Measurements from ENCODE around the gene CCNA2. TPM values are rescaled to one million over a fixed set of nuclear protein-coding genes. Genes with fewer than 3 reads are reported as not detected.

CCNA2 gene
- total RNA-seq, 2 experiments from 2014 or later: 149 to 162 TPM

- H3K36me3 ChIP-seq (ENCODE audit: insufficient read depth, low read length): peaks cover 61% of the 10 kb centered on the region
- no peak for TF ChIP-seq EZH2phosphoT487 (IDR thresholded peaks at IDR 0.05; ENCODE audit: borderline replicate concordance, low read depth, low read length)
- no peak for TF ChIP-seq CTCF (conservative IDR thresholded peaks at IDR 0.05; ENCODE audit: low read length)
- H3K4me1 ChIP-seq (ENCODE audit: insufficient read depth, low read length, poor library complexity, severe bottlenecking): peaks cover 2% of the 10 kb centered on the region
- DNase-seq (ENCODE audit: low spot score): no peak
- H3K9me3 ChIP-seq (ENCODE audit: low read length): no peaks in the 10 kb centered on the region
- H3K9me2 ChIP-seq (ENCODE audit: insufficient read depth, low read length): no peaks in the 10 kb centered on the region
- H3K79me2 ChIP-seq (ENCODE audit: insufficient read depth, low read depth, low read length): peaks cover 3% of the 10 kb centered on the region; the same call in 1 of the 2 replicates
- intact Hi-C loops (cut with micrococcal nuclease; ENCODE audit: unreplicated experiment): no loop called here
- H2AFZ ChIP-seq (ENCODE audit: low read length): no peak overlapping the region
- ChIA-PET CTCF (ENCODE audit: unreplicated experiment) (no interaction called here), POLR2A (interaction anchor here (0.7 kb wide), 1 partner anchor 1090 kb away, joined by 4 read pairs; no protein-coding TSS in a partner anchor)
- no TSS peak for BruUV-seq (replicated peaks)
- no peak overlapping the region for H3K4me3 ChIP-seq (ENCODE audit: low read depth, low read length, poor library complexity, severe bottlenecking)
- no peak overlapping the region for H3K4me2 ChIP-seq (ENCODE audit: low read length)
- H4K20me1 ChIP-seq (ENCODE audit: insufficient read depth, low read length): no peaks in the 10 kb centered on the region
- no peak overlapping the region for H3K27ac ChIP-seq (ENCODE audit: low read depth, low read length, poor library complexity, severe bottlenecking)
Observed at GRCh38 chr4:121863799-121864198, 40.1 kb upstream of the CCNA2 start.

- BruUV-seq (replicated peaks): no TSS peak
- Histone ChIP-seq H4K20me1 (ENCODE audit: insufficient read depth, low read length) (no peaks in the 10 kb centered on the region), H3K4me3 (ENCODE audit: low read depth, low read length, poor library complexity, severe bottlenecking) (no peak overlapping the region), H3K4me1 (ENCODE audit: insufficient read depth, low read length, poor library complexity, severe bottlenecking) (no peaks in the 10 kb centered on the region), H2AFZ (ENCODE audit: low read length) (no peak overlapping the region), H3K79me2 (ENCODE audit: insufficient read depth, low read depth, low read length) (no peaks in the 10 kb centered on the region), H3K9me2 (ENCODE audit: insufficient read depth, low read length) (no peaks in the 10 kb centered on the region), H3K4me2 (ENCODE audit: low read length) (no peak overlapping the region), H3K36me3 (ENCODE audit: insufficient read depth, low read length) (peaks cover 50% of the 10 kb centered on the region), H3K9me3 (ENCODE audit: low read length) (no peaks in the 10 kb centered on the region), H3K27ac (ENCODE audit: low read depth, low read length, poor library complexity, severe bottlenecking) (no peak overlapping the region)
- intact Hi-C loops (cut with micrococcal nuclease; ENCODE audit: unreplicated experiment): no loop called here
- DNase-seq (ENCODE audit: low spot score): no peak
- TF ChIP-seq CTCF (conservative IDR thresholded peaks at IDR 0.05; ENCODE audit: low read length) (no peak), EZH2phosphoT487 (IDR thresholded peaks at IDR 0.05; ENCODE audit: borderline replicate concordance, low read depth, low read length) (no peak)
- ChIA-PET POLR2A (interaction anchor here (2.4 kb wide), 1 partner anchor 8 kb away, joined by 12 read pairs; the partner anchor contains the start of gene BBS7), CTCF (ENCODE audit: unreplicated experiment) (no interaction called here)
Observed at GRCh38 chr4:121861426-121861825, 37.7 kb upstream of the CCNA2 start.

GRCh38 chr4:121860121-121860520, 36.4 kb upstream of the CCNA2 start:
- Histone ChIP-seq H3K4me2 (ENCODE audit: low read length) (no peak overlapping the region), H3K9me2 (ENCODE audit: insufficient read depth, low read length) (no peaks in the 10 kb centered on the region), H3K4me3 (ENCODE audit: low read depth, low read length, poor library complexity, severe bottlenecking) (no peak overlapping the region), H3K79me2 (ENCODE audit: insufficient read depth, low read depth, low read length) (no peaks in the 10 kb centered on the region), H3K27ac (ENCODE audit: low read depth, low read length, poor library complexity, severe bottlenecking) (no peak overlapping the region), H2AFZ (ENCODE audit: low read length) (no peak overlapping the region), H4K20me1 (ENCODE audit: insufficient read depth, low read length) (no peaks in the 10 kb centered on the region), H3K36me3 (ENCODE audit: insufficient read depth, low read length) (peaks cover 43% of the 10 kb centered on the region), H3K9me3 (ENCODE audit: low read length) (no peaks in the 10 kb centered on the region), H3K4me1 (ENCODE audit: insufficient read depth, low read length, poor library complexity, severe bottlenecking) (no peaks in the 10 kb centered on the region)
- intact Hi-C loops (cut with micrococcal nuclease; ENCODE audit: unreplicated experiment): no loop called here
- POLR2A ChIA-PET: interaction anchor here (0.6 to 2.4 kb wide), 3 partner anchors 10 to 1652 kb away, joined by 4 to 12 read pairs (median 4); partner anchors contain the start of gene BBS7
- TF ChIP-seq EZH2phosphoT487 (IDR thresholded peaks at IDR 0.05; ENCODE audit: borderline replicate concordance, low read depth, low read length): no peak
- no peak for TF ChIP-seq CTCF (conservative IDR thresholded peaks at IDR 0.05; ENCODE audit: low read length)
- no TSS peak for BruUV-seq (replicated peaks)
- CTCF ChIA-PET (ENCODE audit: unreplicated experiment): no interaction called here
- no peak for DNase-seq (ENCODE audit: low spot score)

All from OCI-LY7 (cell line).